Upper lobe of right lung (tissue), 1 donor: Measurements from ENCODE around the gene GPR55. TPM values are rescaled to one million over a fixed set of nuclear protein-coding genes. Genes with fewer than 3 reads are reported as not detected.
A peak's percentile ranks its signal among the peaks of the same experiment; 100 is the strongest.

Source experiments
- ATAC-seq: fragments of 200-7000 bp; cut with Tn5 transposase; one replicate; pipeline ENCODE4 v1.9.1; 2020; ENCODE audit warnings: mild to moderate bottlenecking, moderate library complexity
- DNase-seq: peaks from one replicate; pipeline ENCODE4 v3.0.0-alpha.2; 2020
- H3K27ac ChIP-seq: fragments of 200-600 bp; one replicate; pipeline ENCODE4 v1.8.0; 2022
- H3K27me3 ChIP-seq: fragments of 200-600 bp; one replicate; pipeline ENCODE4 v1.8.0; 2022; ENCODE audit warnings: mild to moderate bottlenecking
- H3K36me3 ChIP-seq: fragments of 200-600 bp; one replicate; pipeline ENCODE4 v1.8.0; 2022
- H3K4me1 ChIP-seq: fragments of 200-600 bp; one replicate; pipeline ENCODE4 v1.8.0; 2022
- H3K4me3 ChIP-seq: fragments of 200-600 bp; one replicate; pipeline ENCODE4 v1.8.0; 2022; ENCODE audit warnings: mild to moderate bottlenecking
- H3K9me3 ChIP-seq: fragments of 200-600 bp; one replicate; pipeline ENCODE4 v1.8.0; 2022
- CTCF ChIP-seq: fragments of 200-600 bp; IDR thresholded peaks from one replicate; pipeline ENCODE4 v1.8.0; 2022; ENCODE audit warnings: antibody characterized with exemption
- intact Hi-C: fragments of 100-400 bp; cut with DNase I; formaldehyde crosslinking; loops from one replicate; pipeline ENCODE4 v1.11.0; 2022
- total RNA-seq: library from RNA; stranded (reverse); fragmentation: NEBNext Ultra II Directional; extraction: Animal tissue kit (Norgen Biotek cat#: 25700); gene quantifications from one replicate; pipeline ENCODE4 v1.2.1, GENCODE V29; 2021
- donor health status: DM: no; HTN: yes; CAD: no; lungs with severe emphysema.

The GPR55 gene
- total RNA-seq, 1 donor from 2014 or later = 1.2 TPM

- no peaks in the 10 kb centered on the region for H3K36me3 ChIP-seq
- DNase-seq (no peak), ATAC-seq (no peak)
- intact Hi-C loops = no loop called here
- H3K9me3 ChIP-seq = no peaks in the 10 kb centered on the region
- peaks cover 17% of the 10 kb centered on the region for H3K27me3 ChIP-seq
- no peak for TF ChIP-seq CTCF
- H3K4me1 ChIP-seq = no peaks in the 10 kb centered on the region
- no peak overlapping the region for H3K4me3 ChIP-seq
- H3K27ac ChIP-seq = no peak overlapping the region
These were observed 27.3 kb upstream of the GPR55 start for GRCh38 chr2:230952226-230952956.

- intact Hi-C loops = no loop called here
- no peak overlapping the region for H3K4me3 ChIP-seq
- H3K4me1 ChIP-seq = no peaks in the 10 kb centered on the region
- no peaks in the 10 kb centered on the region for H3K36me3 ChIP-seq
- DNase-seq (no peak), ATAC-seq (peak; percentile 27)
- no peaks in the 10 kb centered on the region for H3K9me3 ChIP-seq
- peaks cover 8% of the 10 kb centered on the region for H3K27me3 ChIP-seq
- H3K27ac ChIP-seq = no peak overlapping the region
- TF ChIP-seq CTCF = no peak
These were observed 26.4 kb upstream of the GPR55 start for GRCh38 chr2:230951396-230951795.

GRCh38 chr2:230950874-230951339, 25.9 kb upstream of the GPR55 start:
- Histone ChIP-seq H3K4me3 (no peak overlapping the region), H3K27me3 (peaks cover 3% of the 10 kb centered on the region), H3K4me1 (no peaks in the 10 kb centered on the region), H3K9me3 (no peaks in the 10 kb centered on the region), H3K36me3 (no peaks in the 10 kb centered on the region), H3K27ac (no peak overlapping the region)
- no peak for TF ChIP-seq CTCF
- no peak for ATAC-seq
- intact Hi-C loops = no loop called here
- DNase-seq = no peak

- TF ChIP-seq CTCF = no peak
- Histone ChIP-seq H3K4me1 (no peaks in the 10 kb centered on the region), H3K36me3 (no peaks in the 10 kb centered on the region), H3K27ac (no peak overlapping the region), H3K9me3 (no peaks in the 10 kb centered on the region), H3K27me3 (no peaks in the 10 kb centered on the region), H3K4me3 (no peak overlapping the region)
- ATAC-seq (no peak), DNase-seq (no peak)
- intact Hi-C loops = no loop called here
These were observed 25.2 kb upstream of the GPR55 start for GRCh38 chr2:230949966-230950873.

GRCh38 chr2:230947908-230948365, 22.9 kb upstream of the GPR55 start:
- H3K9me3 ChIP-seq = no peaks in the 10 kb centered on the region
- no peak for TF ChIP-seq CTCF
- no peaks in the 10 kb centered on the region for H3K36me3 ChIP-seq
- ATAC-seq = peak; percentile 71
- no peak overlapping the region for H3K27ac ChIP-seq
- DNase-seq = no peak
- no peaks in the 10 kb centered on the region for H3K4me1 ChIP-seq
- no peaks in the 10 kb centered on the region for H3K27me3 ChIP-seq
- no peak overlapping the region for H3K4me3 ChIP-seq
- intact Hi-C loops = no loop called here
